Measurements from ENCODE around the gene DUSP12. TPM values are rescaled to one million over a fixed set of nuclear protein-coding genes. Genes with fewer than 3 reads are reported as not detected.
A peak's percentile ranks its signal among the peaks of the same experiment; 100 is the strongest.

Gene DUSP12
- total and polyA plus RNA-seq, 9 of the 15 experiments (the other 6 are each of a cell fraction or from before 2014, with no cell fraction given): 10.4 to 81.4 (median 43.6) TPM

DNA sequence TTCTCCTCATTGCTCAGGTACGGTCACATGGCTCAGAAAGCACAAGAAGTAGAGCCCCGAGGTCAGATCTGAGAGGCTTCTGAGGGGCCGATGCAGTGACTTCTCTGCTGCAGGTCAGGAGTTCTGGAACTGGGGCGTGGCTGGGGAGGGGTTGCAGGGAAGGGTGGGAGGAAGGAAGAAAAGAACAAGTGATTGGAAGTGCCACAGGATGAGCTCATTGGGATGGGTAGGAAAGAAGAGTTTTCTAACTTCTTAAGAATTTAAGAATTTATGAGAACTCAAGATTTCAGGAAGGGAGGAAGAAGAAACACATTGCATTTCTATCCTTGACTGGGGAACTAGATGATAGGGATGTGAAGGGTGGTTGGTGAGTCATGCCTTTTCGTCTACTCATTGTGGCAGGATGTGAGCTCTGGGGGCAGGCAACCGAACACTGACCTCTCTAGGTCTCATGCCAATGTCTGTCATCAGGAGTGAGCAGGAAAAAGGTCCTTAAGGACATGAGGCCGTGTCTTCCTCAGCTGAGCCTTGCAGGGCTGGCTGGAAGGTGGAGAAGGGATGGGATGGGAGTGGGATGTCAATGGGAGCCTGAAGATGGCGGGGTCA, 27.7 kb upstream of the DUSP12 start (continued):
- TF ChIP-seq JUND (IDR thresholded peaks at IDR 0.05; ENCODE audit: borderline replicate concordance, low read depth, low read length) (peak; percentile 97), JUND (tag; IDR thresholded peaks at IDR 0.05; ENCODE audit: borderline replicate concordance, low read depth, low read length) (peak; percentile 98), MAFF (IDR thresholded peaks at IDR 0.05; ENCODE audit: low read length) (peak; percentile 76; the same call in 1 of the 2 replicates), ZNF3 (CRISPR knock-in tag; IDR thresholded peaks at IDR 0.05) (no peak), CHAMP1 (IDR thresholded peaks at IDR 0.05) (no peak), NR2C2 (CRISPR knock-in tag; IDR thresholded peaks at IDR 0.05) (peak; percentile 68; the same call in 1 of the 2 replicates), NR2C2 (tag; IDR thresholded peaks at IDR 0.05) (peak; percentile 91), PURB (CRISPR knock-in tag; IDR thresholded peaks at IDR 0.05; ENCODE audit: low read depth) (no peak), ZNF239 (CRISPR knock-in tag; IDR thresholded peaks at IDR 0.05) (no peak), ZNF589 (CRISPR knock-in tag; IDR thresholded peaks at IDR 0.05; ENCODE audit: low read depth) (peak; percentile 81), SPI1 (IDR thresholded peaks at IDR 0.05; ENCODE audit: borderline replicate concordance, low read depth, low read length) (peak; percentile 45), ATF1 (CRISPR knock-in tag; IDR thresholded peaks at IDR 0.05) (no peak), ATF1 (tag; IDR thresholded peaks at IDR 0.05) (peak; percentile 64), IRF9 (tag; IDR thresholded peaks at IDR 0.05) (no peak), MAFG (tag; conservative IDR thresholded peaks at IDR 0.05) (peak; percentile 82), ZFX (CRISPR knock-in tag; IDR thresholded peaks at IDR 0.05) (no peak), ZNF311 (CRISPR knock-in tag; IDR thresholded peaks at IDR 0.05) (0 out of 2 replicates have a peak, but pooled peaks have one; percentile 46), ZNF347 (CRISPR knock-in tag; IDR thresholded peaks at IDR 0.05; ENCODE audit: low read depth) (no peak), ZNF512 (tag; IDR thresholded peaks at IDR 0.05) (no peak), THRA (IDR thresholded peaks at IDR 0.05) (no peak; the same call in 1 of the 2 replicates), ZNF75A (CRISPR knock-in tag; IDR thresholded peaks at IDR 0.05) (no peak), ZKSCAN1 (IDR thresholded peaks at IDR 0.05; ENCODE audit: low read depth, low read length) (no peak)
- TF ChIP-seq, protein P1, sequence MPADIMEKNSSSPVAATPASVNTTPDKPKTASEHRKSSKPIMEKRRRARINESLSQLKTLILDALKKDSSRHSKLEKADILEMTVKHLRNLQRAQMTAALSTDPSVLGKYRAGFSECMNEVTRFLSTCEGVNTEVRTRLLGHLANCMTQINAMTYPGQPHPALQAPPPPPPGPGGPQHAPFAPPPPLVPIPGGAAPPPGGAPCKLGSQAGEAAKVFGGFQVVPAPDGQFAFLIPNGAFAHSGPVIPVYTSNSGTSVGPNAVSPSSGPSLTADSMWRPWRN (IDR thresholded peaks at IDR 0.05; ENCODE audit: low read depth): no peak
